B cell (primary cell): Measurements from ENCODE around the gene SAMD10. TPM values are rescaled to one million over a fixed set of nuclear protein-coding genes. Genes with fewer than 3 reads are reported as not detected.

ENCODE experiments used
- ATAC-seq: fragments of 200-7000 bp; cut with Tn5 transposase; one replicate; pipeline ENCODE4 v1.10.0; 2021; ENCODE audit warnings: low read depth, mild to moderate bottlenecking, moderate number of reproducible peaks, moderate library complexity
- CTCF ChIA-PET: fragments of 350-600 bp; sonication (Branson Sonifier 250); formaldehyde crosslinking; loops from one replicate; lab custom pipeline; 2021; ENCODE audit warnings: antibody characterized with exemption, inconsistent platforms; lab: Charles Lee
- POLR2A ChIA-PET: fragments of 350-600 bp; sonication (Branson Sonifier 250); formaldehyde crosslinking; loops from one replicate; lab custom pipeline; 2021; ENCODE audit warnings: antibody characterized with exemption; lab: Charles Lee
- DNase-seq: peaks from one replicate; pipeline ENCODE4 v3.0.0; 2013
- H2AFZ ChIP-seq: 2 replicates; pipeline ENCODE4 v1.6.1; 2012; ENCODE audit warnings: mild to moderate bottlenecking, low read depth, low read length; ENCODE audit not compliant: insufficient read depth, poor library complexity, severe bottlenecking
- H3K27ac ChIP-seq, 2 donors: 1 replicate in 1 of 2; 2 replicates in 1 of 2; pipeline ENCODE4 v1.5.1; 2012 to 2013; ENCODE audit warnings: low read length in 2 of 2, mild to moderate bottlenecking in 2 of 2, moderate library complexity in 1 of 2
- H3K27me3 ChIP-seq, 4 experiments: fragments of 200-600 bp in 1 of 4; sonication (generic) in 1 of 4; replicated peaks in 1 of 4; 1 replicate in 2 of 4; 2 replicates in 2 of 4; pipeline versions ENCODE4 v1.6.1 to v1.7.0; 2013 to 2016; ENCODE audit warnings: low read length in 3 of 4, mild to moderate bottlenecking in 2 of 4, mixed read lengths in 1 of 4, moderate library complexity in 1 of 4; ENCODE audit not compliant: insufficient read depth in 4 of 4, control insufficient read depth in 3 of 4; ENCODE audit errors: control extremely low read depth in 1 of 4
- H3K36me3 ChIP-seq, 2 experiments: replicated peaks in 1 of 2; 1 replicate in 1 of 2; 2 replicates in 1 of 2; pipeline versions ENCODE4 v1.6.1 to v1.7.1; 2013; ENCODE audit warnings: low read length in 1 of 2; ENCODE audit not compliant: insufficient read depth in 2 of 2, control insufficient read depth in 1 of 2; ENCODE audit errors: control extremely low read depth in 1 of 2, extremely low read depth in 1 of 2
- H3K4me1 ChIP-seq, 2 donors: fragments of 200-600 bp in 1 of 2; sonication (generic) in 1 of 2; 1 replicate in 1 of 2; 2 replicates in 1 of 2; pipeline versions ENCODE4 v1.5.1 to v1.6.1; 2013 to 2017; ENCODE audit warnings: low read length in 2 of 2; ENCODE audit not compliant: control insufficient read depth in 2 of 2, insufficient read depth in 2 of 2
- H3K4me2 ChIP-seq: replicated peaks from 2 replicates; pipeline ENCODE3; 2012; ENCODE audit warnings: mild to moderate bottlenecking, low read depth, low read length; ENCODE audit not compliant: poor library complexity, severe bottlenecking
- H3K4me3 ChIP-seq, 5 experiments: fragments of 200-600 bp in 1 of 5; sonication (generic) in 1 of 5; 1 replicate in 3 of 5; 2 replicates in 2 of 5; pipeline versions ENCODE4 v1.5.1 to v1.7.0; 2011 to 2016; ENCODE audit warnings: low read length in 4 of 5, mild to moderate bottlenecking in 4 of 5, low read depth in 2 of 5, control low read depth in 1 of 5, moderate library complexity in 1 of 5; ENCODE audit not compliant: insufficient read depth in 1 of 5; ENCODE audit errors: control extremely low read depth in 1 of 5, extremely low read depth in 1 of 5
- H3K79me2 ChIP-seq: fragments of 200-600 bp; sonication (generic); one replicate; pipeline ENCODE4 v1.6.0; 2016; ENCODE audit warnings: low read length; ENCODE audit not compliant: control insufficient read depth, insufficient read depth
- H3K9ac ChIP-seq: fragments of 200-600 bp; sonication (generic); 2 replicates; pipeline ENCODE4 v1.6.1; 2017; ENCODE audit warnings: mild to moderate bottlenecking, low read length, moderate library complexity
- H3K9me3 ChIP-seq, 3 donors: one replicate each; pipeline versions ENCODE4 v1.6.1 to v1.7.1; 2013; ENCODE audit warnings: low read length in 2 of 3; ENCODE audit not compliant: control insufficient read depth in 2 of 3, insufficient read depth in 1 of 3; ENCODE audit errors: control extremely low read depth in 1 of 3
- H4K20me1 ChIP-seq: 2 replicates; pipeline ENCODE4 v1.6.0; 2012; ENCODE audit warnings: mild to moderate bottlenecking, low read length; ENCODE audit not compliant: insufficient read depth, control insufficient read depth, poor library complexity, severe bottlenecking
- H3K27ac Mint-ChIP-seq: one replicate; pipeline ENCODE4 v1.8.0; 2021; ENCODE audit warnings: mixed read lengths
- H3K27me3 Mint-ChIP-seq: one replicate; pipeline ENCODE4 v1.8.0; 2021; ENCODE audit warnings: mixed read lengths
- H3K4me1 Mint-ChIP-seq: one replicate; pipeline ENCODE4 v1.8.0; 2021; ENCODE audit warnings: mixed read lengths
- H3K4me3 Mint-ChIP-seq: one replicate; pipeline ENCODE4 v1.8.0; 2021; ENCODE audit warnings: mixed read lengths
- H3K9me3 Mint-ChIP-seq: one replicate; pipeline ENCODE4 v1.8.0; 2022; ENCODE audit warnings: mixed read lengths; ENCODE audit not compliant: insufficient read depth
- CTCF ChIP-seq: fragments of 200-600 bp; IDR thresholded peaks from one replicate; pipeline ENCODE4 v1.8.0; 2022; ENCODE audit warnings: antibody characterized with exemption, mild to moderate bottlenecking
- EZH2 ChIP-seq: IDR thresholded peaks from 2 replicates; pipeline ENCODE4 v1.6.1; 2012; ENCODE audit warnings: borderline replicate concordance, low read depth, mild to moderate bottlenecking, moderate library complexity, low read length; ENCODE audit not compliant: insufficient read depth, poor library complexity, severe bottlenecking
- WGBS: methylation state at CpG from one replicate; pipeline ENCODE4 v1.1.5; 2013; ENCODE audit warnings: missing lambda C conversion rate; ENCODE audit not compliant: insufficient coverage; 5-methylcytosine and 5-hydroxymethylcytosine counted together
- intact Hi-C: fragments of 100-400 bp; cut with micrococcal nuclease; formaldehyde crosslinking; loops from one replicate; pipeline ENCODE4 v1.10.0; 2022
- polyA plus RNA-seq: library from polyadenylated mRNA; depleted of rRNA; stranded (reverse); fragments of >200 nt; gene quantifications from 2 replicates; pipeline ENCODE4 v1.2.3, GENCODE V29; 2012
- total RNA-seq, 2 donors: library from RNA; stranded (reverse); fragments of 120-200 nt in 1 of 2; gene quantifications; 1 replicate in 1 of 2; 2 replicates in 1 of 2; pipeline versions ENCODE4 v1.2.3 to v1.2.4, GENCODE V29; 2013 to 2022

Gene SAMD10
- total and polyA plus RNA-seq, 2 donors (not counting 1 experiment from before 2014, with no cell fraction given), result 12.7 to 34.2 TPM

DNA sequence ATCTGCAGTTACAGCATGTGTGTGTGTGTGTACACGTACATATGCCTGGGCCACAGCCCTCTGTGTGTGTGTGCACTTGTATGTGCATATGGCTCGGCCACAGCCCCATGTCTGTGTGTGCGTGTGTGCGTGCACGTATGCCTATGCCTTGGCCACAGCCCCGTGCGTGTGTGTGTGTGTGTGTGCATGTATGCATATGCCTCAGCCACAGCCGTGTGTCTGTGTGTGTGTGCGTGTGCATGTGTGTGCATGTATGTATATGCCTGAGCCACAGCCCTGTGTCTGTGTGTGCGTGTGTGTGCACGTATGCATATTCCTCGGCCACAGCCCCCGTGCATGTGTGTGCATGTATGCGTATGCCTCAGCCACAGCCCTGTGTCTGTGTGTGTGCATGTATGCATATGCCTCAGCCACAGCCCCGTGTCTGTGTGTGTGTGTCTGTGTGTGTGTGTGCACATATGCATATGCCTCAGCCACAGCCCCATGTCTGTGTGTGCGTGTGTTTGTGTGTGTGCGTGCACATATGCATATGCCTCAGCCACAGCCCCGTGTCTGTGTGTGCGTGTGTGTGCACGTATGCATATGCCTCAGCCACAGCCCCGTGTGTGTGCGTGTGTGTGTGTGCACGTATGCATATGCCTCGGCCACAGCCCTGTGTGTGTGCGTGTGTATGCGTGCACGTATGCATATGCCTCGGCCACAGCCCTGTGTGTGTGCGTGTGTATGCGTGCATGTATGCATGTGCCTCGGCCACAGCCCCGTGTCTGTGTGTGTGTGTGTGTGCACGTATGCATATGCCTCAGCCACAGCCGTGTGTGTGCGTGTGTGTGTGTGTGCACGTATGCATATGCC lies 41.9 kb upstream of the SAMD10 start:
- intact Hi-C loops, result no loop called here
- no peak for ATAC-seq
- H3K79me2 ChIP-seq, result peaks cover 31% of the 10 kb centered on the region
- no peaks in the 10 kb centered on the region for H3K27me3 Mint-ChIP-seq
- POLR2A ChIA-PET, result no interaction called here
- H3K4me1 Mint-ChIP-seq, result no peaks in the 10 kb centered on the region
- H3K27me3 ChIP-seq, result no peaks in the 10 kb centered on the region
- peaks cover 55% of the 10 kb centered on the region for H4K20me1 ChIP-seq
- H3K9me3 Mint-ChIP-seq, result no peaks in the 10 kb centered on the region
- H3K4me2 ChIP-seq, result no peak overlapping the region
- H2AFZ ChIP-seq, result no peak overlapping the region
- DNase-seq, result no peak
- no peak overlapping the region for H3K9ac ChIP-seq
- 97% methylated on average over 35 of the region's 36 CpGs for WGBS
- no peaks in the 10 kb centered on the region for H3K9me3 ChIP-seq
- CTCF ChIA-PET, result no interaction called here
- peaks cover 0 to 82% of the 10 kb centered on the region in 2 experiments for H3K36me3 ChIP-seq
- no peak overlapping the region for H3K27ac ChIP-seq
- no peak overlapping the region for H3K4me3 ChIP-seq
- H3K27ac Mint-ChIP-seq, result no peak overlapping the region
- H3K4me3 Mint-ChIP-seq, result no peak overlapping the region
- no peak for TF ChIP-seq CTCF
- TF ChIP-seq EZH2, result no peak
- H3K4me1 ChIP-seq, result no peaks in the 10 kb centered on the region

- Mint-ChIP-seq H3K4me3 (no peak overlapping the region), H3K4me1 (peaks cover 2% of the 10 kb centered on the region), H3K27me3 (no peaks in the 10 kb centered on the region), H3K9me3 (no peaks in the 10 kb centered on the region), H3K27ac (no peak overlapping the region)
- peaks cover 4 to 74% of the 10 kb centered on the region in 2 experiments for H3K36me3 ChIP-seq
- DNase-seq, result no peak
- no peak overlapping the region for H3K4me2 ChIP-seq
- intact Hi-C loops, result no loop called here
- H3K27ac ChIP-seq, result no peak overlapping the region
- 100% methylated on average over 1 of the region's 2 CpGs for WGBS
- no peak for TF ChIP-seq CTCF
- TF ChIP-seq EZH2, result no peak
- no peak overlapping the region for H2AFZ ChIP-seq
- no peak overlapping the region for H3K4me3 ChIP-seq
- H3K9me3 ChIP-seq, result peaks cover 0 to 8% (median 0%) of the 10 kb centered on the region in 3 donors
- no peaks in the 10 kb centered on the region for H3K79me2 ChIP-seq
- ChIA-PET POLR2A (no interaction called here), CTCF (no interaction called here)
- peaks cover 9% of the 10 kb centered on the region for H4K20me1 ChIP-seq
- no peaks in the 10 kb centered on the region for H3K27me3 ChIP-seq
- ATAC-seq, result no peak
- H3K9ac ChIP-seq, result no peak overlapping the region
- peaks cover 0 to 8% of the 10 kb centered on the region in 2 donors for H3K4me1 ChIP-seq
Measured at GRCh38 chr20:64015635-64016034, 36.2 kb upstream of the SAMD10 start.
